Right hindlimb (tissue), 1 donor: ENCODE results near the gene COL15A1.
A peak's percentile ranks its signal among the peaks of the same experiment; 100 is the strongest.

Source experiments
- DNase-seq: peaks from one replicate; pipeline ENCODE4 v3.0.0-alpha.2; 2018

The COL15A1 gene

DNA sequence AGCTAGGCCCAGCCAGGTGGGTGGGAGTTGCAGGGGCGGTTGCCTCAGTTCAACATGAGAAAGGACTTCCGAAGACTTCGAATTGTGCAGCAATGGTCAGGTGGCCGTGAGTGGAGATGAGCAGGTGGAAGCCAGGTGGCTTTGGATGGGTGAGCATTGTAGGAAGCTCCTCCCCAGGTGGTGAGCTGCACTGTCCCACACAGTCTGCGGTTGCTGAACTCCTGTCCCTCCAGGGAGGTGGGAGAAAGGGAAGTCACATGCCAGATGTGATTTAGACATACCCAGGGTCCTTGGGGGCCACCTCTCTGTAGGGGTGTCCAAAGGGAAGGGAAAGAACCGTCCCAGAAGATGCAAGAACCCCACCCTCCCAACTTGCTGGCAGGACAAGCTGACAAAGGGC is 30.4 kb downstream of the COL15A1 start:
- DNase-seq: no peak

DNA sequence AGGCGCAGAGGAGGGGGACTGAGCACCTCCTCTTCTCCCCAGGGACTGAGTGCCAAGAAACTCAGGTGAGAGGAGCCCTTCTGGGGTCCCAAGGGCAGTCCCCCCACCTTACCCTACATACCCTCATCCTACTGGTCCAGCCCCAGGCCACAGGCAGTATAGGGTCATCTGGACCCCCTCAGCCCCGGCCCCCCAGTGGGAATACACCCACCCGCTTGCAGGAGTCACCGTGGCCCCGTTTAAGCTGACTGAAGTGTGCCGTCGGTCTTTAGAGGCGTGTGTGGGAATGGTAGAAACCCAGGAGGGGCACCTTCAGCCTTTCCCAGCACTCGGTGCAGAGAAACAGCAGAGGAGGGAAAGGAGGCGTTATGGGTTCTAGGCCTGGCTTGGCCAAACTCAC is 30.8 kb downstream of the COL15A1 start:
- no peak for DNase-seq

DNA sequence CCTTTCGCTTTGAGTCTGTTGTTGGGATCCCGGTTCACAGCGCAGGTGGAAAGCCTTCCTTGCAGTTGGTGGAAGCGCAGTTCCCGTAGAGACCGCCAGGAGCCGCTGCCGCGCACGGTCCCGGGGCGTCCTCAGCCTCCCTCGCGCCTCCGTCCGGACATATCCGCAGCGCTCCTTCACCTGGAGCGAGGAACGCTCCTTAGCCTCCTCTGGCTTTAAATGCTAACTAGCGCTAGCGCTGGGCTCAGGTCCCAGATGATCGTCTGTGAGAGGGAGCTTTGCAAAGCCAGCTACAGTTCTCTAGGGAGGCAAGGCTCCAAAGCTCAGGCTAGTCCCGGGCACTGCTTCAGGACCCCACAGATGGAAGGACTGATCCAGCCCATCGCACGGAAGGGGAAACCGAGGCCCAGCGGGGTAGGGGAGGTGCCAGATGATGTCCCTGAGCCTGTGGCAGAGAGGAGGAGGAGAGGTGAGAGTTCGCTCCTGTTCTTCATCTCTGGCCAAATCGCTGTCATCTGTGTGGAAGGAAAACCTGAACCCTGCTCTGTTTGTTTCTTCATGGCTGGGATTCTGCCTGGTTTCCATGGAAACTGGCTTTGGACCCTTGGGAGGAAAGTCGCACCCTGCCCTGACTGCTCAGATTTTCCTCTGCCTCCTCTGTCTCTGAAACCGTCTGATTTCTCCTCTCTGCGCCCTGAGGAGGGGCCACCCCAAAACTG is 31.4 kb downstream of the COL15A1 start:
- DNase-seq: peak; percentile 89

DNA sequence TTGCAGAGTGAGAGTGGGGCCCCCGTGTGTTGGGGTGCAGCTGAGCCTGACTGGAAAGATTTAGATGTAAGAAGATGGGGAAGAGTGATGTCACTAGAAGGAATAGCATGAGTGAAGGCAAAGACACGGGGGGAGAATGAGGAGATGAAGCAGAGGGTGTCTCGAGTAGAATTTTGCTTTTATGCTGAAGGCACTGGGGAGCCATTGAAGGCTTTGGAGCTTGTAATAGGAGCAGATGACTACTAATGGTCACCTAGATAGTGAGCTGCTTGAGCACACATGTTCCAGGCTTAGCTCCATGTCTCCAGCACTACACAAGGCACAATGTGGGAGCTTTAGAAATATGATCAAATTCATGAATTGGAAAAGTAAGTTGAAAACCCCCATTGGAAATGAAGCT is 32.1 kb downstream of the COL15A1 start:
- no peak for DNase-seq

DNA sequence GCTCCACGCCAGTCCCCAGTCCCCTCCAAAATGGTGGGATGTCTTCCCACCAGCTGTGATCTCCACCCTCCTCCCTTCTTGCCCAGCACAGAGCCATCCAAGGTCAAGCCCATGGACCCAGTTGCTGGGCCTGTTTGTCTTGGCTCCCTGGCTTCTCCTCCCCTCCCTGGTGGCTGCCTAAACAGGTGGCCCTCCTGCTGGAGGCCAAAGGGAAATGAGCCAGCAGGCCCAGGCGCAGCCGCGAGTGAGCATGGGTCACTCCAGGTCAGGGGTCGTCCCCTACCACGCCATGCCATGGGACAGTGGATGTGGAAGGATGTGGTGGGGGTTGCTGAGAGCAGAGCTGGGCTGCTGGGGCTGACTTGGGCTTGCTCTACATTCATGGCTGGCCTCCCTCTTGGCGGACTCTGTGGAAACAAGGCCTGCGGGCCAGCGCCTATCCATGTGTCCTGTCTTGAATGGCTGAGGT is 33.6 kb downstream of the COL15A1 start:
- peak; percentile 76 for DNase-seq

DNA sequence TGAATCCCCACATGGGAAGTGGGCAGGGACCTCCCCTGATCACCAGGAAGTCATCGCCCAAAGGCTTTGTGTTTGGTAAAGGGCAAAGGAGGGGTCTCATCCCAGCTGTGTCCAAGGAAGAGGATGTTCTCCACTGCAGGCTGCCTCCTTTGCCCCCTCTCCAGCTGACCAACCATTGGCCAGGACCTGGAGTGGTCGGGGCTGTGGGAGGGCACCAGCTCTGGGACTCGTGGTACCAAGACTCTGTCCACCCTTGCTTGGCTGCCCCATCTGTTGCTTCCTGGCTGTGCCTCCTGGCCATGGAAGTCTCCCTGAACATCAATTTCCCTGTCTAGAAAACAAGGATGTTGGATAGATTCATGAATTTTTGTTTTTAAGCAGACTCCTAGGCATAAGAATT is 34.1 kb downstream of the COL15A1 start:
- no peak for DNase-seq

DNA sequence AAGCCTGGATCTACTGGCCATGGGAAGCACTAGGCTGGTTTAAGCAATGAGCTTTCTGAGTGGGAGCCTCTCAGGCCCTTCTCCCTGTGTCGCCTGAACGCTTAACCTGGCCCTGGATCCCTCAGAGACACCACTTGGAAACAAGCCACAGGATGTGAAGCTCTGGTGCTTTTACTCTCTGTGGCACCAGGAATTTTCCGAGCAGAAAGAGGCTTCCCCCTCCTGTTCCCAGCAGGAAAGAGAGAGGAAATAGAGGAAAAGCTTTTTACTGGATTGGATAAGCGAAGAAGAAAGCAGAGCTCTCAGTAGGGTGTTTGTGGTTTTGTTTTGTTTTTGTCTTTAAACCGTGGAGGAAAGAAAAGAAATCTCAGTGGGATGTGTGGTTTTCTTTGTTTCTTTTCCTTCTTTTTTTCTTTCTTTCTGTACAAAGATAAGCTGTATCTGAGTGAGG is 34.5 kb downstream of the COL15A1 start:
- DNase-seq: no peak

DNA sequence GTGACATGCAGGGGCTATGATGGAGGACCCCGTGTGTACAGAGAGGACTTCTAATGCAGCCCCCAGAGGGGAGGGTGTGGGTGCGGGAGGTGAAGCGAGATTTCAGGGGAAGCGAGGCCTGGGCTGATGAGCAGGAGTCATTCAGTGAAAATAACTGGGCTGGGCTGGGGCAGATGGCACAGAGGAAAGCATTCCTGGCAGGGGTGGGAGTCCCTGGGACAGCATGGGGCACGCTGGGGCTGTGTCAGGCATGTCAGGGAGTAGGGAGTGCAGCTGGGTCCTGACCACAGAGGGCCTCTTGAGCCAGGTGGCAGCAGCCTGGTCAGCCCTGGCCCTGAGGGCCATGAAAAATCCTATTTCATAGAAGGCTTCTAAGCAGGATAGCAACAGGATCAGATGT is 36.6 kb downstream of the COL15A1 start:
- DNase-seq: peak; percentile 59

DNA sequence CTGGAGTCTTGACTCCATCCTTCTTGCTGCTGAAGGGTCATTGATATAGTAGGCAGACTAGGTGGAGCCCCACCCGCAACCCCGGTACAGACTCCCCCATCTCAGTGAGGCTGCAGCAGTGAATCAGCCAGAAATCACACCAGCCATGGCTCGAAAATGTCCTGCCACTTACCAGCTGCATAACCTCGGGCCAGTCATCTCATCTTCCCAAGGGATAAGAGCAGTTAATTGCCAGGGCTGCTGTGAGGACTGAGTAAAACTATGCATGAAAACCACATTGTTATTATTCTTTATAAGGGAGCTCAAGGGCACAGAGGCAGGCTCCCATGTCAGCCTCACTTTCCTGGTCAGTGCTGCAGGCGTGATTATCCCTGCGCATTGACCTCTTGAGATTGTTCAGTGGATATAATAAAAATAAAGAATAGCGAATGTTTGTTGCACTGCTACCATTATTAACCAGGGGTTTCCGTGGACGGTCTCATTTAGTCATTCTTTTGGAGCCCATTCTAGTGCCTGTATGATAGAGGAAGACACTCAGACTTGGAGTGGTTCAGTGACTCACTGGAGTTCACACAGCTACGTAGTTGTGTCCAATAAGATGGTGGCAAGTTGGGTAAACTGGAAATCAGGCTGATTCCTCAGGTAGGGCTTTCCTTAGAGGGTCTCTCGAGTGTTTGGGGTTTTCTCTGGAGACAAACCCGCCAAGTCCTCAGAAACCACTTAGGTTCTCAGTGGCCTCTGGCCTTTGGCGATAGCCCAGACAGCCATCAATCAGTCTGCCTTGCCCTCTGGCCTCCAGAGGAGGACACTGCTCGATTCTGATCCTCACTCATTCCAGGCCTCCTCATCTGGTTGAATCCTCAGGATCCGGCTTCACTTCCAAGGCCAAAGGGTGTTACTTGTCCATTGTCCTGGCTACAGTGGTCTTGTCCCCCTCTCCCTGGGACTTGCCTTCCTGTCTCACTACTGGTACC is 39.9 kb downstream of the COL15A1 start:
- peak; percentile 15 for DNase-seq

DNA sequence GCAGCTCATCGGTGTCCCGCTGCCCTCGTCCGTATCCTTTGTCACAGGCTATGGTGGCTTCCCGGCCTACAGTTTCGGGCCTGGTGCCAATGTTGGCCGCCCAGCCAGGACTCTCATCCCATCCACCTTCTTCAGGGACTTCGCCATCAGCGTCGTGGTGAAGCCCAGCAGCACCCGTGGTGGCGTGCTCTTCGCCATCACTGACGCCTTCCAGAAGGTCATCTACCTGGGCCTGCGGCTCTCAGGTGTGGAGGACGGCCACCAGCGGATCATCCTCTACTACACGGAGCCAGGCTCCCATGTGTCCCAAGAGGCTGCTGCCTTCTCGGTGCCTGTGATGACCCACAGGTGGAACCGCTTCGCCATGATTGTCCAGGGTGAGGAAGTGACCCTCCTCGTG is 41.9 kb downstream of the COL15A1 start:
- no peak for DNase-seq

DNA sequence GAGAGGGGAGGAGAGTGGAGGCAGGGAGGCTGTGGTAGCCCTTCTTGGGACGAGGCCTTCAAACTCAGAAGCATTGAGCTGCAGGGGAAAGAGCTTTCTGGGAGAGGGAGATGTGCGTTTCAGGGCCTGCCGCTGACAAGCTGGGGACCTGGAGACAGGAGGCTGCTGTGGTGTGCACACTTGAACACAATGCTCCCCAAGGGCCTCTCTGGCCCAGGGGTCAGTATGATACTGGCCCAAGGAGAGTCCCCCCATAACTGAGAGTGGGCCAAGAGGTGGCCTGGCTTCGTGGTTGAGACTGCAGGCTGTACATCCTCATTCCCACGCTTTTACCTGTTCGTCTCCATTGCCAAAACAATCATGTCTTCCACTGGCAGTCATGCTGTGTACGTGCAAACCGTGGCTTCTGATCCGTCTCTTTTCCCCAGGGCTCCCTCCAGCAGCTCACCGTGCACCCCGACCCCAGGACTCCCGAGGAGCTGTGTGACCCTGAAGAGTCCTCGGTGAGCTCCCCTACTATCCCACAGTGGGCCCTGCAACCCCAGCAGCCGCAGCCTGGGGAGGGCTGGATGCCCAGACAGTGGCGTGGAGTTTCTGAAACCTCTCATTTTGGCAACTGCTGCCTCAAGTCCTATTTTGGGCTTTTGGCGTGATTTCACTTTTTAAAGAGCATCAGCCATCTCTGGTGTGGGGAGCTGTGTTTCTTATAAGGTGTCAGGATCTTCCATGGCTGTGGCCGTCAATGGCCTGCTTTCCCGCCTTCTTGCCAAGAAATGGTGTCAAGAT is 43.4 kb downstream of the COL15A1 start:
- DNase-seq: peak; percentile 68

DNA sequence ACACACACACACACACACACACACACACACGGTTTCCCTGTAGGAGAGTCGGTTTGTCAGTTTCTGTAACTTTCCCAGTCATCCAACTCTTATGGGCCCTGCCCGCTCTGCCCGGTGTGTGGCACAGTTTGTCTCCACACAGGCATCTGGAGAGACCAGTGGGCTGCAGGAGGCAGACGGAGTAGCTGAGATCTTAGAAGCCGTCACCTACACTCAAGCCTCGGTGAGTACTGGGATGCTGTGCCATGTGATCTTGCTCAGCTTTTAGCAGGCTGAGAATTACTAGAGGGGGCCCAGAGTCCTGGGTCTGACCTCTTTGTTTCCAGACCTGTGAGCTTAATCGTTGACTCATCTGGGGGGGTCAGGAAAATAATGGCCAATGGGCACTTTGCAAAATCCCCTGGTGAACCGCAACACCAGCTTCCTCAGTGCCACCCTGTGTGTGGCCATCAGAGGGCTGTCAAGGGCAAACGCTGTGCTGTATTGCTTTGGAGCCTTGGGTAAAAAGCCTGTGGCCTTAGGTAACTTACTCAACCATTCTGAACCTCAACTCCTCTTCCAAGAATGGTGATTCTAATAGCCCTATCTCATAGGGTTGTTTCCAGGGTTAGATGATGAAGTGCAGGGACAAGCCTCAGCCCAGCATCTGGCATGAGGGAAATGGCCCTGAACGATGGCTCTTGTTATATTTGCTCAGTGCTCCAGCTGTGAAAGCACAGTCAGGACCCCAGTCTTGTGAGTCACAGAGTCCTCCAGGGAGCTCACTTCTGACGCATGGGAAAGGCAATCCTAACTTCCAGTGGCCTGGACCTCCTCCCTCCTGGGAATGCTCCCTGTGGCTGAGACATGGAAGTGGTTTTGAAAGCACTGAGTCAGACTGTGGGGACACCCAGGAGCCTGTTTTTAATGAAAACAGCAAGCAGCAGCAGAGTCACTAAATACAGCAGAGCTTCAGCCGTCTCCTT is 45.6 kb downstream of the COL15A1 start:
- DNase-seq: peak; percentile 66

DNA sequence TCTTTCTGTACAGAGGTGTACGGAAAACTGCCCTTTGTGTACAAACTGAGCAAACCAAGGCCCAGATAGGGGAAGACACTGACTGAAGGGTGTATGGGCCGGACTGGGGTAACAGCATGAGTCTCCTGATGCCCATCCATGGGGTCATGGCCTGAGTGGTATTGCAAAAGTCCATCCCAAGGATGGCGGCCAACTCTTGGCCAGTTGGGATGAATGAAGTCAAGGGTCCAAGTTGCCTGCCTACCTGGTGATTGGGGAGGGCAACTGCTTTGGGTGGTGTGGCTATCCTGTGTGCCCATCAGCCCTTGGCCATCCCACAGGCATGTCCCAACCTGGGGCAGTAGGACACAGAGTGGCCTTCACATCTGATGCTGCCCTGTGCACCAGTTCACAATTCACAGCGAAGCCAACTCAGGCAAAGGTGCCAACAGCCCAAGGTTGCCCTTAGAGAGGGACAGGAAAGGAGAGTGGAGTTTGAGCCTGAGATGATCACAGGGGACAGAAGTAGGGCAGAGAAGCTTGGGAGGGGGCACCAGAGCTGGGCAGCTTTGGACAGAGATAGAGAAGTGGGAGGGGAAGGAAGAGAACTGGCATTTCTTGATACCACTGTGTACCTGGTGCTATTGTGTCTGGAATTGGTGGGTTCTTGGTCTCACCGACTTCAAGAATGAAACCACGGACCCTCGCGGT is 46.6 kb downstream of the COL15A1 start:
- DNase-seq: no peak

DNA sequence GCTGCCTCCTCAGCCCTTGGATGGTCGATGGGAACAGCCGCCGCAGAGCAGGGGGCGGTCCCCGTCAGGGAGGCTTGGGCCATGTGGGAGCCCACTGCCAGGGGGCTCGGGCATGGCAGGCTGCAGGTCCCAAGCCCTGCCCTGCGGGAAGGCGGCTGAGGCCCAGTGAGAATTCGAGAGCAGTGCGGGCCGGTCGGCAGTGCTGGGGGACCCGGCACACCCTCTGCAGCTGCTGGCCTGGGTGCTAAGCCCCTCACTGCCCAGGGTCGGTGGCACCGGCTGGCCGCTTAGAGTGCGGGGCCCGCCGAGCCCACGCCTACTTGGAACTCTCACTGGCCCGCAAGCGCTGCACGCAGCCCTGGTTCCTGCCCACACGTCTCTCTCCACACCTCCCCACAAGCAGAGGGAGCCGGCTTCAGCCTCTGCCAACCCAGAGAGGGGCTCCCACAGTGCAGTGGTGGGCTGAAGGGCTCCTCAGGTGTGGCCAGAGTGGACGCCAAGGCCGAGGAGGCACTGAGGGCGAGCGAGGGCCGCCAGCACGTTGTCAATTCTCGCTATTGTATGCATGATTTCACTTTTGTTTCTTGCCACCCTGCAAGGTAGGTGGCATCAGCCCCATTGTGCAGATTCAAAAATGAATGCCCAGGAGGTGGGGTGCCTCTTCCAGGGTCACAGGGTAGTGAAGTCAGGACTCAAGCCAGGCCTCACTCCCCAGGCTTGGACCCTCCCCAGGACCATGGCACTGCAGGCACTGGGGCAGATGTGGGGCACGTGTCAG is 48.6 kb downstream of the COL15A1 start:
- DNase-seq: no peak

DNA sequence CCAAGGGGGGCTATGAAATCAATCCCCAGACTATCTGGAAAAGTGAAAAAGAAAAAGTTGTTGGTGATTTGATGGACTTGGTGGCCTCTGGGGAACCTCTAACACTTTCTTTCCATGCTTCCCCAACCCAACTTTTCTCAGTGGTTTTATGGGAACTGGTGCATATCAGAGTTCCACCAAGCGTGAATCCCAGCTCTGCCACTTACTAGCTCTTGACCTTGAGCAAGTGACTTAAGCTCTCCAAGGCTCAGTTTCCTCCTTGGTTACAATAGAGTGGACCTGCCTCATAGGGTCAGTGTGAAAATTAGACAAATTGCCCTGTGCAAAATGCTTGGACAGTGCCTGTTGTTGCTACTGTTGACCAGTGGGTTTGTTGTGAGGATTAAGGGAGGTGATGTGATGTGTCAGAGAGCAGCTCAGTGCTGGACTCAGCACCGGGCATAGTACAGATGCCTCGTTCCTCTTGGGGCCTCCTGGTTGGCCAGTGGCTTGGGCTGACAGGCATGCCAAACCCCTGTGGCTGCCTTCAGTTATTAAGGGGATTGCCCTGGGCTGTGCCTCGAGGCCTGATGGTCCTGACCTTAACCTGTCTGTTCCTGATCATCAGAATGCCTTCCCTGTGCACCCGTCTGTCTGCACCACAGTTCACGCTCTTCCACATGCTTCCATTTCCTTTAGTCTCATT is 49.3 kb downstream of the COL15A1 start:
- DNase-seq: no peak

DNA sequence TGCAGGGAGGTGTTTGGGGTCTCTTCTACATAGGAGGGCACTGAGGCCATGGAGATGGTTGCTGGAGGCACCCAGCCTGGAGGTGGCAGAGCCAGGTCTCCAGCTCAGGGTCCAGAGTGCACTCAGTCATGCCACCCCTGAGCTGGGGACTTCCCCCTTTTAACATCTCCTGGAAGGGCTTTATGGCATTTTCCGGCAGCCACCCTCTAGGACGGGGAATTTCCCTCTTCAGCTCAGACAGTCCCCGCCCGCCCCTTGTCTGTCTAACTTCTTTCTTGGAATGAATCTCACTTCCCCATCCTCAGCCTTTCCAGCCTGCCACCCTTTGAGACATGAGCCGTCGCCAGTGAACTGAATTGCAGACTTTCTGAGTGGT is 49.9 kb downstream of the COL15A1 start:
- no peak for DNase-seq

DNA sequence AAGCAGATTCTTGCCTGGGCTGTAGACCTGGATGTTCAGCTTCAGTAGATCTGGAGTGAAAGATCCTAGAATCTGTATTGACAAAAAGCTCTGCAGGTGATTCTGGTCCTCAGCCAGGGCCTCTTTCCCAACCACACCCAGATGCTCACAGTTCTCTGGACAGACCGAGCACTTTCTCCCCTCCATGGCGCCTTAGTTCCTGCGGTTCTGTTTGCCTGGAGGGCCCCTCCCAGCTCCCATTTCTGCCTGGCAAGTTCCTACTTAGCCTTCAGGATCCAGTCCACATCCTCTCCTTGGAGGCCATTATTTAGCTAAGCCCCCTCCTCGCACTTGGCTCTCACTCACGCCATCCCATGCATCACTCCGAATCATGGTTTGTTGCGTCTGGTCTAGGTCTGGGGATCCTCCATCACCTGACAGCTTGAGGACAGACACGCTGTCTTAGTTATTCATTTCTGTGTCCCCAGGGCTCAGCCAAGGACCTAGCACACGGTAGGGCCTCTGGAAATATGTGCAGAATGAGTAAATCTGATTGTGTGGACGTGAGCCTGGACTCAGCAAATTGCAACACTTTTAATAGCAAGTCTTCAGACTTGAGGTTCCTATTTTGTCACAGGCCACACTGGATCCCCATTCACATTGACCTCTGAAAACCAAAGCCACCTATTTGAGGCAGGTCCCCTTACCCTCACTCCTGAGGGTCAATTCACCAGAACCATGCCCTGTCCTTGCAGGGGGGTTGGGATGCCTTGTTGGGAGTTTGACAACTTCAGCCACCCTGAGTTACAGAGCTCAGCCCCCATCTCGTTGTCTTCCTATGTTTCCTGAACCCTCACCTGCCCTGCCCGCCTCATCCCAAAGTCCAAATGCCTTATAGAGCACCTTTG is 50.7 kb downstream of the COL15A1 start:
- no peak for DNase-seq

DNA sequence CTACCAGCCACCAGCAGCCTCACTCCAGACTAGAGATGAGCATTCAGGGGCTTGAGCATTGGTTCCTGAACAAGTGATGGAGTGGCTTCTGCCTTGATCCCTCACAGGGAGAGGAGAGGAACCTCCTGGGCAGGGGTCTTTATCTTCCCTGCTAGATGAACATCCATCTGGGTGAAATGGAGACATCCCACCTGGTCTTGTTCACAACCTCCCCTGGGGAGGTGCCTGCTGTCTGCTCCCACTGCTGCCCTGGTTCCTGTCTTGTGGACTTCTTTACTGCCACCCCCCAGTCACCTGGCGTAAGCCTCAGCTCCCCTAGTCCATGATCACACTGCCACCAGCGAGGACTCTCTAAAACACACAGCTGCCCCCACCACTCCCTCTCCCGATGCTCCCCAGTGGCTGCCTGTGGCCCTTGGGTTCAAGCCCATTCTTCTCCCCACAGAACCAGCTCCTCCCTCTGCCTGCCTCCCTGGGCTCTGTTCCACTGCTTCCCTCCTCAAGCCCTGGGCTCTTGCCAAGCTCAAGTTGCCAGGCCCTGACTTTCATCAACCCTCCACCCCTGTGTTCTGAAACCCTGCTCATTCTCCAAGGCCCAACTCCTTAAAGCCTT is 51.5 kb downstream of the COL15A1 start:
- DNase-seq: no peak
